SK-N-SH (cell line): Measurements from ENCODE around the gene CARM1. TPM values are rescaled to one million over a fixed set of nuclear protein-coding genes. Genes with fewer than 3 reads are reported as not detected.

Experiments
- CTCF ChIA-PET: fragments of 300-600, 350-600 bp; formaldehyde crosslinking; extraction: SDS; loops from one replicate; lab custom pipeline; 2021; lab: Yijun Ruan, JAX
- POLR2A ChIA-PET: fragments of 350-600 bp; sonication (Branson Sonifier 250); formaldehyde crosslinking; extraction: SDS; loops from one replicate; lab custom pipeline; 2020; ENCODE audit warnings: antibody characterized with exemption, inconsistent platforms; lab: Yijun Ruan, JAX
- DNase-seq: peaks from one replicate; pipeline ENCODE4 v3.0.0; 2012
- H2AFZ ChIP-seq: fragments of 200-600 bp; sonication (generic); 2 replicates; pipeline ENCODE4 v1.8.1; 2016; ENCODE audit warnings: antibody characterized with exemption, mild to moderate bottlenecking, low read depth
- H3F3A ChIP-seq: fragments of 200-600 bp; sonication (generic); replicated peaks from 2 replicates; pipeline ENCODE3; 2016; ENCODE audit warnings: antibody characterized with exemption, mild to moderate bottlenecking; ENCODE audit not compliant: insufficient read depth
- H3K27ac ChIP-seq, 2 experiments: fragments of 200-500 bp in 1 of 2; fragments of 200-600 bp in 1 of 2; sonication (Bioruptor generic) in 1 of 2; sonication (generic), shearing (Covaris generic) in 1 of 2; 2 replicates each; pipeline versions ENCODE4 v1.5.1 to v1.6.1; 2014 to 2016; ENCODE audit warnings: low read depth in 2 of 2, inconsistent platforms in 1 of 2, low read length in 1 of 2, mild to moderate bottlenecking in 1 of 2, mixed read lengths in 1 of 2
- H3K27me3 ChIP-seq: fragments of 200-600 bp; sonication (generic), shearing (Covaris generic); 2 replicates; pipeline ENCODE4 v1.6.1; 2016; ENCODE audit warnings: mixed run types; ENCODE audit not compliant: insufficient read depth
- H3K36me3 ChIP-seq, 2 experiments: fragments of 200-500 bp in 1 of 2; fragments of 200-600 bp in 1 of 2; sonication (Bioruptor generic) in 1 of 2; sonication (generic) in 1 of 2; replicated peaks in 1 of 2; 2 replicates each; pipeline versions ENCODE3 to v1.5.1; 2014 to 2016; ENCODE audit warnings: low read length in 1 of 2, mild to moderate bottlenecking in 1 of 2; ENCODE audit not compliant: insufficient read depth in 2 of 2, control insufficient read depth in 1 of 2
- H3K4me1 ChIP-seq, 2 experiments: fragments of 200-500 bp in 1 of 2; fragments of 200-600 bp in 1 of 2; sonication (Bioruptor generic) in 1 of 2; sonication (generic), shearing (Covaris generic) in 1 of 2; 2 replicates each; pipeline versions ENCODE4 v1.5.1 to v1.6.1; 2014 to 2016; ENCODE audit warnings: low read depth in 1 of 2, low read length in 1 of 2, mixed run types in 1 of 2; ENCODE audit not compliant: insufficient read depth in 2 of 2, control insufficient read depth in 1 of 2
- H3K4me2 ChIP-seq: fragments of 200-600 bp; sonication (generic), shearing (Covaris generic); 2 replicates; pipeline ENCODE4 v1.6.1; 2017; ENCODE audit warnings: mixed run types
- H3K4me3 ChIP-seq, 2 experiments: fragments of 200-500 bp in 1 of 2; fragments of 200-600 bp in 1 of 2; sonication (Bioruptor generic) in 1 of 2; sonication (generic), shearing (Covaris generic) in 1 of 2; 2 replicates each; pipeline versions ENCODE4 v1.5.1 to v1.8.1; 2014 to 2016; ENCODE audit warnings: low read depth in 2 of 2, inconsistent platforms in 1 of 2, low read length in 1 of 2, mild to moderate bottlenecking in 1 of 2, mixed read lengths in 1 of 2, moderate library complexity in 1 of 2
- H3K79me2 ChIP-seq: fragments of 200-600 bp; sonication (generic); 2 replicates; pipeline ENCODE4 v1.8.1; 2017; ENCODE audit warnings: mild to moderate bottlenecking; ENCODE audit not compliant: insufficient read depth
- H3K9ac ChIP-seq: fragments of 200-600 bp; sonication (generic); 2 replicates; pipeline ENCODE4 v1.6.1; 2017; ENCODE audit warnings: mixed run types
- H3K9me2 ChIP-seq: fragments of 200-600 bp; sonication (generic); 2 replicates; pipeline ENCODE4 v1.6.1; 2017; ENCODE audit warnings: mixed run types
- H3K9me3 ChIP-seq: fragments of 200-600 bp; sonication (generic); 2 replicates; pipeline ENCODE4 v1.6.1; 2017; ENCODE audit warnings: mixed run types, mild to moderate bottlenecking, moderate library complexity
- H4K20me1 ChIP-seq: fragments of 200-600 bp; sonication (generic); 2 replicates; pipeline ENCODE4 v1.6.1; 2017; ENCODE audit warnings: mild to moderate bottlenecking, mixed run types; ENCODE audit not compliant: insufficient read depth
- CHD2 ChIP-seq: fragments of 150-350 bp; IDR thresholded peaks from 2 replicates; pipeline ENCODE4 v1.6.1; 2018; ENCODE audit warnings: low read length; ENCODE audit not compliant: partially characterized antibody
- ELF1 ChIP-seq: IDR thresholded peaks from 2 replicates; pipeline ENCODE4 v1.4.0; 2012
- FOSL2 ChIP-seq: IDR thresholded peaks from 2 replicates; pipeline ENCODE4 v1.4.0; 2012; ENCODE audit warnings: low read depth, mild to moderate bottlenecking, moderate library complexity, borderline replicate concordance
- FOXJ3 ChIP-seq: sonication (generic); formaldehyde crosslinking; IDR thresholded peaks from 2 replicates; pipeline ENCODE4 v1.5.1; 2020; ENCODE audit warnings: mild to moderate bottlenecking, missing genetic modification reagents
- FOXM1 ChIP-seq: IDR thresholded peaks from 2 replicates; pipeline ENCODE4 v1.4.0; 2012; ENCODE audit warnings: low read depth, mild to moderate bottlenecking
- GATA2 ChIP-seq: sonication (generic); formaldehyde crosslinking; IDR thresholded peaks from 2 replicates; pipeline ENCODE4 v1.5.0; 2020; ENCODE audit warnings: mild to moderate bottlenecking, missing genetic modification reagents
- JUND ChIP-seq: IDR thresholded peaks from 2 replicates; pipeline ENCODE4 v1.4.0; 2012
- MEF2A ChIP-seq: IDR thresholded peaks from 2 replicates; pipeline ENCODE4 v1.4.0; 2012; ENCODE audit warnings: low read depth, borderline replicate concordance
- MXI1 ChIP-seq: IDR thresholded peaks from 2 replicates; pipeline ENCODE4 v1.6.1; 2012; ENCODE audit warnings: mild to moderate bottlenecking, low read depth, low read length, improper control_type of control experiment
- NFIC ChIP-seq: IDR thresholded peaks from 2 replicates; pipeline ENCODE4 v1.4.0; 2012; ENCODE audit warnings: borderline replicate concordance
- NRF1 ChIP-seq: IDR thresholded peaks from 2 replicates; pipeline ENCODE4 v1.6.1; 2012; ENCODE audit warnings: low read depth, mild to moderate bottlenecking, low read length
- POLR2AphosphoS5 ChIP-seq: IDR thresholded peaks from 2 replicates; pipeline ENCODE4 v1.6.1; 2012; ENCODE audit warnings: low read depth, low read length
- RAD21 ChIP-seq: IDR thresholded peaks from 2 replicates; pipeline ENCODE4 v1.6.1; 2012; ENCODE audit warnings: mild to moderate bottlenecking, low read length
- RCOR1 ChIP-seq: fragments of 150-350 bp; IDR thresholded peaks from 2 replicates; pipeline ENCODE4 v1.6.1; 2017; ENCODE audit warnings: antibody characterized with exemption, low read length
- REST ChIP-seq: IDR thresholded peaks from 2 replicates; pipeline ENCODE4 v1.6.1; 2012; ENCODE audit warnings: mild to moderate bottlenecking, low read depth, low read length, moderate library complexity
- RFX5 ChIP-seq: IDR thresholded peaks from 2 replicates; pipeline ENCODE4 v1.6.1; 2012; ENCODE audit warnings: mild to moderate bottlenecking, improper control_type of control experiment, low read length
- SIN3A ChIP-seq: IDR thresholded peaks from 2 replicates; pipeline ENCODE4 v1.6.1; 2012; ENCODE audit warnings: low read depth, mild to moderate bottlenecking, low read length, moderate library complexity, borderline replicate concordance
- SMC3 ChIP-seq: IDR thresholded peaks from 2 replicates; pipeline ENCODE4 v1.6.1; 2012; ENCODE audit warnings: low read depth, low read length, improper control_type of control experiment
- TAF1 ChIP-seq: IDR thresholded peaks from 2 replicates; pipeline ENCODE4 v1.6.1; 2012; ENCODE audit warnings: low read depth, mild to moderate bottlenecking, low read length, moderate library complexity, borderline replicate concordance
- WGBS: methylation state at CpG from one replicate; pipeline ENCODE4 v1.1.6; 2017; ENCODE audit warnings: low lambda C conversion rate; 5-methylcytosine and 5-hydroxymethylcytosine counted together
- polyA plus RNA-seq, 3 experiments: library from polyadenylated mRNA; depleted of rRNA; stranded (reverse); fragments of >200 nt; gene quantifications; 2 replicates each; pipeline ENCODE4 v1.2.3, GENCODE V29; 2012
- TF ChIP-seq, protein P1 (sequence below): fragments of 200-600 bp; sonication (generic); IDR thresholded peaks from 2 replicates; pipeline ENCODE4 v1.6.1; 2017; ENCODE audit warnings: antibody characterized with exemption, mild to moderate bottlenecking, moderate library complexity
- TF ChIP-seq, protein P2 (sequence below): IDR thresholded peaks from 2 replicates; pipeline ENCODE4 v1.4.0; 2012; ENCODE audit warnings: low read depth, borderline replicate concordance
- TF ChIP-seq, protein P3 (sequence below): IDR thresholded peaks from 2 replicates; pipeline ENCODE4; 2012

Gene CARM1
- polyA plus RNA-seq, 1 of the 3 experiments (the other 2 are of a cell fraction), result 62.2 TPM

DNA sequence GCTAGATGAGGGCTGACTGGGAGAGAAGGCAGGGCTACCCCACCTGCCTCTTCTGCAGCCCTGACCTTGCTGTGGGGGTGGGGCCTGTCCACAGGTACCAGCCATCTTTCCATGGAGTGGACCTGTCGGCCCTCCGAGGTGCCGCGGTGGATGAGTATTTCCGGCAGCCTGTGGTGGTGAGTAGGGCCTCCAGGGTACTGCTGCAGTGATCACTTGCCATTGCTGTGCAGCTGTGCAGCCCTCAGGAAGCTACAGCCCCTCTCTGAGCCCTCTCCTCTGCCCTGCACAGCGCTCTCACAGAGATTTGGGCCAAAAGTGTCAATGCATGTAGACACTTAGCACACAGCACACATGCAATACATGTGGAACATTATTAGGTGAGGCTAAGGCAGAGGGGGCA lies 45.2 kb downstream of the CARM1 start:
- Histone ChIP-seq H4K20me1 (peaks cover 7% of the 10 kb centered on the region; the same call in 1 of the 2 replicates), H3K4me1 (peaks cover 4 to 17% of the 10 kb centered on the region in 2 experiments; a peak in 3 of 4 replicates), H3K27me3 (no peaks in the 10 kb centered on the region), H3K9ac (no peak overlapping the region), H3K9me2 (no peaks in the 10 kb centered on the region), H3K4me2 (no peak overlapping the region), H3K79me2 (no peaks in the 10 kb centered on the region), H3K27ac (no peak overlapping the region), H3K4me3 (no peak overlapping the region), H3K36me3 (peaks cover 10 to 34% of the 10 kb centered on the region in 2 experiments), H3F3A (peaks cover 14% of the 10 kb centered on the region), H3K9me3 (no peaks in the 10 kb centered on the region), H2AFZ (no peak overlapping the region)
- CTCF ChIA-PET, result interaction anchor here (1.1 to 3.5 kb wide), 4 partner anchors 20 to 199 kb away, joined by 3 to 11 read pairs (median 6); partner anchors contain the start of gene DNM2
- 100% methylated on average over 3 of the region's 6 CpGs for WGBS
- POLR2A ChIA-PET, result no interaction called here
- TF ChIP-seq TAF1 (no peak), POLR2AphosphoS5 (no peak), NFIC (no peak), NRF1 (no peak), FOXJ3 (CRISPR knock-in tag) (no peak), SIN3A (no peak), RCOR1 (no peak), CHD2 (no peak), GATA2 (no peak), JUND (no peak), FOSL2 (no peak), ELF1 (no peak), FOXM1 (no peak)
- TF ChIP-seq, protein P1, sequence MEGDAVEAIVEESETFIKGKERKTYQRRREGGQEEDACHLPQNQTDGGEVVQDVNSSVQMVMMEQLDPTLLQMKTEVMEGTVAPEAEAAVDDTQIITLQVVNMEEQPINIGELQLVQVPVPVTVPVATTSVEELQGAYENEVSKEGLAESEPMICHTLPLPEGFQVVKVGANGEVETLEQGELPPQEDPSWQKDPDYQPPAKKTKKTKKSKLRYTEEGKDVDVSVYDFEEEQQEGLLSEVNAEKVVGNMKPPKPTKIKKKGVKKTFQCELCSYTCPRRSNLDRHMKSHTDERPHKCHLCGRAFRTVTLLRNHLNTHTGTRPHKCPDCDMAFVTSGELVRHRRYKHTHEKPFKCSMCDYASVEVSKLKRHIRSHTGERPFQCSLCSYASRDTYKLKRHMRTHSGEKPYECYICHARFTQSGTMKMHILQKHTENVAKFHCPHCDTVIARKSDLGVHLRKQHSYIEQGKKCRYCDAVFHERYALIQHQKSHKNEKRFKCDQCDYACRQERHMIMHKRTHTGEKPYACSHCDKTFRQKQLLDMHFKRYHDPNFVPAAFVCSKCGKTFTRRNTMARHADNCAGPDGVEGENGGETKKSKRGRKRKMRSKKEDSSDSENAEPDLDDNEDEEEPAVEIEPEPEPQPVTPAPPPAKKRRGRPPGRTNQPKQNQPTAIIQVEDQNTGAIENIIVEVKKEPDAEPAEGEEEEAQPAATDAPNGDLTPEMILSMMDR, result no peak
- TF ChIP-seq, protein P2, sequence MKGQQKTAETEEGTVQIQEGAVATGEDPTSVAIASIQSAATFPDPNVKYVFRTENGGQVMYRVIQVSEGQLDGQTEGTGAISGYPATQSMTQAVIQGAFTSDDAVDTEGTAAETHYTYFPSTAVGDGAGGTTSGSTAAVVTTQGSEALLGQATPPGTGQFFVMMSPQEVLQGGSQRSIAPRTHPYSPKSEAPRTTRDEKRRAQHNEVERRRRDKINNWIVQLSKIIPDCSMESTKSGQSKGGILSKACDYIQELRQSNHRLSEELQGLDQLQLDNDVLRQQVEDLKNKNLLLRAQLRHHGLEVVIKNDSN, result no peak
- DNase-seq, result no peak

GRCh38 chr19:10918359-10918758 lies 47.0 kb downstream of the CARM1 start:
- ChIA-PET CTCF (interaction anchor here (1.1 to 3.5 kb wide), 4 partner anchors 11 to 54 kb away, joined by 3 to 11 read pairs (median 4); no protein-coding TSS in a partner anchor), POLR2A (interaction anchor here (1.2 kb wide), 1 partner anchor 9 kb away, joined by 4 read pairs; no protein-coding TSS in a partner anchor)
- Histone ChIP-seq H3K4me2 (no peak overlapping the region), H3K4me1 (peaks cover 4 to 17% of the 10 kb centered on the region in 2 experiments; a peak in 3 of 4 replicates), H3F3A (peaks cover 19% of the 10 kb centered on the region), H3K9me2 (no peaks in the 10 kb centered on the region), H3K9ac (no peak overlapping the region), H3K9me3 (no peaks in the 10 kb centered on the region), H3K79me2 (no peaks in the 10 kb centered on the region), H3K4me3 (no peak overlapping the region), H3K27me3 (no peaks in the 10 kb centered on the region), H3K36me3 (peaks cover 10 to 36% of the 10 kb centered on the region in 2 experiments), H2AFZ (no peak overlapping the region), H3K27ac (no peak overlapping the region), H4K20me1 (peaks cover 7% of the 10 kb centered on the region; the same call in 1 of the 2 replicates)
- 90% methylated on average over 10 of the region's 11 CpGs for WGBS
- no peak for DNase-seq
- TF ChIP-seq MXI1, result no peak
- TF ChIP-seq NFIC, result no peak
- no peak for TF ChIP-seq RFX5
- TF ChIP-seq RCOR1, result no peak
- no peak for TF ChIP-seq REST
- TF ChIP-seq FOXJ3 (CRISPR knock-in tag), result no peak
- TF ChIP-seq SMC3, result no peak
- TF ChIP-seq RAD21, result no peak
- TF ChIP-seq MEF2A, result no peak
- TF ChIP-seq FOSL2, result no peak
- TF ChIP-seq NRF1, result no peak
- TF ChIP-seq, protein P3, sequence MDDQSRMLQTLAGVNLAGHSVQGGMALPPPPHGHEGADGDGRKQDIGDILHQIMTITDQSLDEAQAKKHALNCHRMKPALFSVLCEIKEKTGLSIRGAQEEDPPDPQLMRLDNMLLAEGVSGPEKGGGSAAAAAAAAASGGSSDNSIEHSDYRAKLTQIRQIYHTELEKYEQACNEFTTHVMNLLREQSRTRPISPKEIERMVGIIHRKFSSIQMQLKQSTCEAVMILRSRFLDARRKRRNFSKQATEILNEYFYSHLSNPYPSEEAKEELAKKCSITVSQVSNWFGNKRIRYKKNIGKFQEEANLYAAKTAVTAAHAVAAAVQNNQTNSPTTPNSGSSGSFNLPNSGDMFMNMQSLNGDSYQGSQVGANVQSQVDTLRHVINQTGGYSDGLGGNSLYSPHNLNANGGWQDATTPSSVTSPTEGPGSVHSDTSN, result no peak
